Measurements from ENCODE around the gene PSD2.

The PSD2 gene

DNA sequence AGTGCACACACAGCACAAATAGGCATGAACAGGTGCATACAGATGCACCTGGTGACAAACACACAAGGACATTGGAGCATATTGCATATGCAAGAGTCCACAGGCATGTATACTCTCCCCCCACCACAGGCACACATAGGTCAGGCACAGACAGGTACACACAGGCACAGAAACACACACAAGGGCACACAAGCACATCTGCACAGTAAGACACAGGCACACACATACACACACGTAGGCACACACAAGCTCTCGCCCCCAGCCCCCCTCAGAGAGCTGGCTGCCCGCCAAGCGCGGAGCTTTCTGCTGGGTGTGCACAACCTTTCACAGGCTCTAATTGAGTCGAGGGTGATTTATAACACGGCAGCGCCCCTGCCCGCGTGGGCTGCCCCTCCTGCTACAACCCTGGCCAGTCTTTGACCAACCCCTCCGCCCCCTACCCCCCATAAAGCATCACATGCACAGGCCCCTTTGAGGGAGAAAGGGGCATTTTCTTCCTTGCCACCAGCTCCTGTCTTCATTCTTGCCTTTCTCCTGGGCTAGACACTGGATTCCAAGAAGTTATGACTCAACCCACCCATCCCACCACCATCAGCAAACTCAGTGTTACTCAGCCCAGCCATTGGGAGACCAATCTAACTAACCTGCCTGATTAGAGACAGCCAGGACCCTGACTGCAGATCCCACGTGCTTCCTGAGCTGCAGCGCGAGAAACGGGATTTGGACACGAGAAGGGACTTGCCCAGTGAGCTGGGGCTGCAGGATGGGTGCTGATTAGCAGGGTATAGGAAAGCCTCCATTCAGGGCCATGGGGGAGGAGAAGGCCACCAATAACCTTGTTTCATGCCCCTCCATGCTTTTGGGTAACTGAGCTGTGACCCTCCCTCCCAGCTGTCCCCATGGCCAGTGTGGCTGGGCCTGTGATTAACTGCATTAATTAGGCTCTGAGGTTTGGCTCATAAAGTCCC is 42.8 kb upstream of the PSD2 start:
- TF ChIP-seq CTCF (IDR thresholded peaks at IDR 0.05; ENCODE audit: extremely low read depth, insufficient read depth, missing control alignments): no peak
- no peak for DNase-seq (ENCODE audit: low spot score)
- in situ Hi-C loops (cut with MboI; ENCODE audit: low pct_unique_long_range_greater_than_20kb, low sequenced_read_pairs, unreplicated experiment): no loop called here

GRCh38 chr5:139755892-139756671 is 39.5 kb upstream of the PSD2 start:
- no peak for TF ChIP-seq CTCF (IDR thresholded peaks at IDR 0.05; ENCODE audit: extremely low read depth, insufficient read depth, missing control alignments)
- peak; percentile 84 for DNase-seq (ENCODE audit: low spot score)
- in situ Hi-C loops (cut with MboI; ENCODE audit: low pct_unique_long_range_greater_than_20kb, low sequenced_read_pairs, unreplicated experiment): no loop called here

GRCh38 chr5:139756971-139757370 is 38.6 kb upstream of the PSD2 start:
- no peak for DNase-seq (ENCODE audit: low spot score)
- TF ChIP-seq CTCF (IDR thresholded peaks at IDR 0.05; ENCODE audit: extremely low read depth, insufficient read depth, missing control alignments): no peak
- in situ Hi-C loops (cut with MboI; ENCODE audit: low pct_unique_long_range_greater_than_20kb, low sequenced_read_pairs, unreplicated experiment): no loop called here

DNA sequence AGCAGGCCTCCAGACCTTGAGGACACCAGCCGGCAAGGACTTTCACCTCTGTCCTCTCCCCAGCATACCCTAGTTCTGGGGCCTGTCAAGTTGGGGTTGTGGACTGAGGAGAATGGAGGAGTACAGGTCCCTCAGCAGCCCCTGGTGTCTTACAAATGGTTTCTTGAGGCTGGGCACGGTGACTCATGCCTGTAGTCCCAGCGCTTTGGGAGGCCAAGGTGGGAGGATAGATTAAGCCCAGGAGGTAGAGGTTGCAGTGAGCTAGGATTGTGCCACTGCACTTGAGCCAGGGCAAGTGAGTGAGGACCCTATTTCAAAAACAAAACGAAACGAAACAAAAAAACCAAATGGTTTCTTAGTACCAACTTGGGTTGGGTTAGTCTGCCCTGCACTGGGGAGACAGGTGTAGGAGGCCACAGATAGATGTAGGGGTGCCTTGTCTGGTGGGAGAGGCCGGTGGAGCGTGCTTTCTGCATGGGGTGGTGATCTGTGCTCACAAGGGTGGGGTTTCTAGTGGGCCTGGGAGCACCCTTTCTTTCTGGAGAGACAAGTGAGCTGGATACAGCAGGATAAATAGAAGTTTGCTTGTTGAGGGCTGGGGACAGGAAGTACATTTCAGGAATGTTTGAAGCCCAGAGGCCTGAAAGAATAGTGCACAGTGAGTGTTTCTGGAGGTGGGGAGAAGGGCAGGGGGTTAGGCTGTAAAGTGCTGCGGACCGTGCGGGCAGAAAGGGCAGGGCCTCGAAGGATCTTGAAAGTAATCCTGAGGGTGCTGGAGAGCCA is 37.7 kb upstream of the PSD2 start:
- in situ Hi-C loops (cut with MboI; ENCODE audit: low pct_unique_long_range_greater_than_20kb, low sequenced_read_pairs, unreplicated experiment): no loop called here
- DNase-seq (ENCODE audit: low spot score): no peak
- TF ChIP-seq CTCF (IDR thresholded peaks at IDR 0.05; ENCODE audit: extremely low read depth, insufficient read depth, missing control alignments): no peak

GRCh38 chr5:139758510-139759075 is 37.0 kb upstream of the PSD2 start:
- no peak for DNase-seq (ENCODE audit: low spot score)
- no peak for TF ChIP-seq CTCF (IDR thresholded peaks at IDR 0.05; ENCODE audit: extremely low read depth, insufficient read depth, missing control alignments)
- in situ Hi-C loops (cut with MboI; ENCODE audit: low pct_unique_long_range_greater_than_20kb, low sequenced_read_pairs, unreplicated experiment): no loop called here
